Measurements from ENCODE around the gene ERVW-1.
A peak's percentile ranks its signal among the peaks of the same experiment; 100 is the strongest.

ERVW-1 gene

DNA sequence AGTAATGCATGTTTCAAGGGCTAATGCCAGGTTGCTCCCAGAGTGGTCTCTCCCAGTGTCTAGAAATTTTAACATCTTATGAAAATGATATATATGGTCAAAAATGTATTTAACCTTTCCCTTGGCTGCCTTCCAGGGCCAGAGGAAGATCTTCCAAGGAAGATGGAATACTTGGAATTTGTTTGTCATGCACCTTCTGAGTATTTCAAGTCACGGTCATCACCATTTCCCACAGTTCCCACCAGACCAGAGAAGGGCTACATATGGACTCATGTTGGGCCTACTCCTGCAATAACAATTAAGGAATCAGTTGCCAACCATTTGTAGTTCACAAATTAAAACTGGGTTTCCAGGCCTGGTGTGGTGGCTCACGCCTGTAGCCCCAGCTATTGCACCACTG is 21.5 kb downstream of the ERVW-1 start:
- Histone ChIP-seq H3K27ac (ENCODE audit: low read length) (no peak overlapping the region), H2AFZ (ENCODE audit: low read length) (no peak overlapping the region), H3K4me3 (ENCODE audit: low read length) (no peak overlapping the region), H3F3A (ENCODE audit: insufficient read depth, low read length) (no peaks in the 10 kb centered on the region), H3K36me3 (replicated peaks; ENCODE audit: insufficient read depth, low read length) (no peaks in the 10 kb centered on the region), H3K9ac (ENCODE audit: low read length) (no peak overlapping the region), H4K20me1 (ENCODE audit: insufficient read depth, low read length) (no peaks in the 10 kb centered on the region), H3K4me1 (ENCODE audit: low read length) (no peaks in the 10 kb centered on the region), H3K79me2 (ENCODE audit: low read length) (no peaks in the 10 kb centered on the region), H3K9me2 (replicated peaks; ENCODE audit: insufficient read depth, low read length) (no peaks in the 10 kb centered on the region), H3K27me3 (replicated peaks; ENCODE audit: insufficient read depth, low read length) (no peaks in the 10 kb centered on the region), H3K9me3 (replicated peaks; ENCODE audit: insufficient read depth, low read length) (no peaks in the 10 kb centered on the region), H3K4me2 (ENCODE audit: low read depth, low read length) (no peak overlapping the region)
- no peak for DNase-seq
- TF ChIP-seq EZH2phosphoT487 (IDR thresholded peaks at IDR 0.05; ENCODE audit: low read length) = no peak
- TF ChIP-seq, protein P1, sequence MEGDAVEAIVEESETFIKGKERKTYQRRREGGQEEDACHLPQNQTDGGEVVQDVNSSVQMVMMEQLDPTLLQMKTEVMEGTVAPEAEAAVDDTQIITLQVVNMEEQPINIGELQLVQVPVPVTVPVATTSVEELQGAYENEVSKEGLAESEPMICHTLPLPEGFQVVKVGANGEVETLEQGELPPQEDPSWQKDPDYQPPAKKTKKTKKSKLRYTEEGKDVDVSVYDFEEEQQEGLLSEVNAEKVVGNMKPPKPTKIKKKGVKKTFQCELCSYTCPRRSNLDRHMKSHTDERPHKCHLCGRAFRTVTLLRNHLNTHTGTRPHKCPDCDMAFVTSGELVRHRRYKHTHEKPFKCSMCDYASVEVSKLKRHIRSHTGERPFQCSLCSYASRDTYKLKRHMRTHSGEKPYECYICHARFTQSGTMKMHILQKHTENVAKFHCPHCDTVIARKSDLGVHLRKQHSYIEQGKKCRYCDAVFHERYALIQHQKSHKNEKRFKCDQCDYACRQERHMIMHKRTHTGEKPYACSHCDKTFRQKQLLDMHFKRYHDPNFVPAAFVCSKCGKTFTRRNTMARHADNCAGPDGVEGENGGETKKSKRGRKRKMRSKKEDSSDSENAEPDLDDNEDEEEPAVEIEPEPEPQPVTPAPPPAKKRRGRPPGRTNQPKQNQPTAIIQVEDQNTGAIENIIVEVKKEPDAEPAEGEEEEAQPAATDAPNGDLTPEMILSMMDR (IDR thresholded peaks at IDR 0.05; ENCODE audit: low read length) = no peak
- TF ChIP-seq EZH2 (optimal IDR thresholded peaks at IDR 0.05; ENCODE audit: low read depth, low read length) = no peak

DNA sequence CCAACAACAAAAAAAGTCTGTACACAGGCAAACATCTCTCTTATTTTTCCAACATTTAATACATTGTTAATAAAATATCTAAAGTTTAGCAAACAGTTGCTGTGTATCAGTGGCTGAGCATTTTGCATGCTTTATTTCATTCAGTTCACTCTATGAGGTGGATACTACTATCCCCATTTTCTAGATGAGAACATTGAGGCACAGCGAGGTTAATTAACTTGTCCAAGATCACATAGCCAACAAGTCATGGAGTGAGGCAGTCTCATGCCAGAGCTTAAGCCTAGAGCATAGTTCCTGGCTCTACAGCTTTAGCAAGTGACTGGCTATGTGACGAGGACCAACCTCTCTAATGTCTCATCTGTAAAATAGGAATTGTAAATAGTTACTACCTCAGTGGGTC is 26.1 kb downstream of the ERVW-1 start:
- no peak overlapping the region for H3K27ac ChIP-seq (ENCODE audit: low read length)
- H3F3A ChIP-seq (ENCODE audit: insufficient read depth, low read length) = peaks cover 8% of the 10 kb centered on the region; the same call in 1 of the 2 replicates

DNA sequence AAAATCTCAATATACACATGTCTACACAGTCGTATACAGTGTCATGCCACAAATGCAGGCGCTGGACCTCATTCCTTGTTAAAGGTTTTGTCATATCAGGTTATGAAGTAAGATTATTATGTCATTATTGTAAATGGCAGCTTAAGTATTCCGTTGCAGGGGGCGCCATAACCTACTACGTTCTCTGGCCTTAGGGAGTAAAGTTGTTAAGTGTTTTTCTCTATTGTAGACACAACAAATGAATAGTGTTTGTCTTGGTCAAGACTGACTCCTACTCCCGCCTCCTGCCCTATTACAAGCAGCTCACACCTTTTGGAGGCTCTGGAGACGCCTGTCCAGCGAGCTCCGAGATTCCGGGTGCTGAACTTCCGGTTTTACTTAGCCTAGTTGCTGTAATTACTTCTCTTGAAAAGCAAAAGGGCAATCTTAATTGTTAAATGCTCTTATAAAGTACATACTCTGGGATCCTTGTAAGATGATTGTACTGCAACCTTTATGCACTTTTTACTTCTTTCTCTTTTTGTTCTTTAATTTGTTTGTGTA is 29.5 kb downstream of the ERVW-1 start:
- H3K9ac ChIP-seq (ENCODE audit: low read length) = peak overlapping the region; percentile 93; the same call in 1 of the 2 replicates
- H3K27me3 ChIP-seq (replicated peaks; ENCODE audit: insufficient read depth, low read length) = no peaks in the 10 kb centered on the region
- no peaks in the 10 kb centered on the region for H3K79me2 ChIP-seq (ENCODE audit: low read length)
- TF ChIP-seq, protein P1 (IDR thresholded peaks at IDR 0.05; ENCODE audit: low read length) = peak; percentile 54
- TF ChIP-seq EZH2phosphoT487 (IDR thresholded peaks at IDR 0.05; ENCODE audit: low read length) = no peak
- no peaks in the 10 kb centered on the region for H4K20me1 ChIP-seq (ENCODE audit: insufficient read depth, low read length)
- peak overlapping the region; percentile 68 for H3K4me2 ChIP-seq (ENCODE audit: low read depth, low read length)
- no peaks in the 10 kb centered on the region for H3K9me2 ChIP-seq (replicated peaks; ENCODE audit: insufficient read depth, low read length)
- H3K4me3 ChIP-seq (ENCODE audit: low read length) = peak overlapping the region; percentile 92
- H3K4me1 ChIP-seq (ENCODE audit: low read length) = no peaks in the 10 kb centered on the region
- DNase-seq = peak; percentile 76
- peaks cover 8% of the 10 kb centered on the region; the same call in 1 of the 2 replicates for H3F3A ChIP-seq (ENCODE audit: insufficient read depth, low read length)
- H2AFZ ChIP-seq (ENCODE audit: low read length) = peak overlapping the region; percentile 83
- peak overlapping the region; percentile 73; the same call in 1 of the 2 replicates for H3K27ac ChIP-seq (ENCODE audit: low read length)
- no peaks in the 10 kb centered on the region for H3K9me3 ChIP-seq (replicated peaks; ENCODE audit: insufficient read depth, low read length)
- no peaks in the 10 kb centered on the region for H3K36me3 ChIP-seq (replicated peaks; ENCODE audit: insufficient read depth, low read length)

More for the DNA sequence above, 26.1 kb downstream of the ERVW-1 start:
- Histone ChIP-seq H3K4me2 (ENCODE audit: low read depth, low read length) (no peak overlapping the region), H3K36me3 (replicated peaks; ENCODE audit: insufficient read depth, low read length) (no peaks in the 10 kb centered on the region), H3K79me2 (ENCODE audit: low read length) (no peaks in the 10 kb centered on the region), H3K9me2 (replicated peaks; ENCODE audit: insufficient read depth, low read length) (no peaks in the 10 kb centered on the region), H3K4me3 (ENCODE audit: low read length) (no peak overlapping the region), H3K27me3 (replicated peaks; ENCODE audit: insufficient read depth, low read length) (no peaks in the 10 kb centered on the region), H3K4me1 (ENCODE audit: low read length) (no peaks in the 10 kb centered on the region), H2AFZ (ENCODE audit: low read length) (no peak overlapping the region), H3K9ac (ENCODE audit: low read length) (no peak overlapping the region), H4K20me1 (ENCODE audit: insufficient read depth, low read length) (no peaks in the 10 kb centered on the region), H3K9me3 (replicated peaks; ENCODE audit: insufficient read depth, low read length) (no peaks in the 10 kb centered on the region)
- no peak for TF ChIP-seq EZH2 (optimal IDR thresholded peaks at IDR 0.05; ENCODE audit: low read depth, low read length)
- no peak for TF ChIP-seq EZH2phosphoT487 (IDR thresholded peaks at IDR 0.05; ENCODE audit: low read length)
- TF ChIP-seq, protein P1 (IDR thresholded peaks at IDR 0.05; ENCODE audit: low read length) = no peak
- DNase-seq = no peak
